ENCODE measurements around the gene BACH1. TPM values are rescaled to one million over a fixed set of nuclear protein-coding genes. Genes with fewer than 3 reads are reported as not detected.
"Not testable (repeated sequence)": the region's sequence is repeated elsewhere in the genome, so short reads cannot be mapped to it uniquely, and the experiment has no call there.

The BACH1 gene
- total and polyA plus RNA-seq, 4 donors: 12.1 to 103 (median 52.4) TPM

- H3K27me3 ChIP-seq (ENCODE audit: control insufficient read depth in 1 of 2, insufficient read depth in 2 of 2, low read length in 1 of 2); intact Hi-C loops (cut with DNase I); H3K27ac ChIP-seq (ENCODE audit: low read depth in 1 of 2, low read length in 2 of 2); H3K9me3 ChIP-seq (ENCODE audit: control insufficient read depth, low read length); ATAC-seq (ENCODE audit: low FRiP score); H3K4me1 ChIP-seq (ENCODE audit: control insufficient read depth in 1 of 2, insufficient read depth in 2 of 2, low read length in 2 of 2); H3K36me3 ChIP-seq (ENCODE audit: control insufficient read depth in 1 of 2, insufficient read depth in 2 of 2, low read length in 1 of 2); DNase-seq; H3K4me3 ChIP-seq (ENCODE audit: low read length in 2 of 2): not testable (repeated sequence)
- 91 to 94% methylated on average over 3 of the region's 3 CpGs for WGBS, 2 donors
These were observed 16.9 kb upstream of the BACH1 start for GRCh38 chr21:29281801-29282200.

- no peak overlapping the region for H3K27ac ChIP-seq (ENCODE audit: low read depth in 1 of 2, low read length in 2 of 2)
- H3K9me3 ChIP-seq (ENCODE audit: control insufficient read depth, low read length): no peaks in the 10 kb centered on the region
- ATAC-seq (ENCODE audit: low FRiP score) (no peak), DNase-seq (no peak)
- no peaks in the 10 kb centered on the region for H3K4me1 ChIP-seq (ENCODE audit: control insufficient read depth in 1 of 2, insufficient read depth in 2 of 2, low read length in 2 of 2)
- WGBS, 2 donors: 81 to 89% methylated on average over 1 of the region's 1 CpG
- H3K4me3 ChIP-seq (ENCODE audit: low read length in 2 of 2): no peak overlapping the region
- intact Hi-C loops (cut with DNase I): no loop called here
- no peaks in the 10 kb centered on the region for H3K36me3 ChIP-seq (ENCODE audit: control insufficient read depth in 1 of 2, insufficient read depth in 2 of 2, low read length in 1 of 2)
- no peaks in the 10 kb centered on the region for H3K27me3 ChIP-seq (ENCODE audit: control insufficient read depth in 1 of 2, insufficient read depth in 2 of 2, low read length in 1 of 2)
These were observed 11.3 kb upstream of the BACH1 start for GRCh38 chr21:29287383-29287782.

- ATAC-seq (ENCODE audit: low FRiP score): no peak
- 79 to 94% methylated on average over 5 of the region's 5 CpGs for WGBS, 2 donors
- H3K36me3 ChIP-seq (ENCODE audit: control insufficient read depth in 1 of 2, insufficient read depth in 2 of 2, low read length in 1 of 2): no peaks in the 10 kb centered on the region
- no peak overlapping the region for H3K27ac ChIP-seq (ENCODE audit: low read depth in 1 of 2, low read length in 2 of 2)
- H3K9me3 ChIP-seq (ENCODE audit: control insufficient read depth, low read length): no peaks in the 10 kb centered on the region
- H3K4me3 ChIP-seq (ENCODE audit: low read length in 2 of 2): no peak overlapping the region
- intact Hi-C loops (cut with DNase I): no loop called here
- no peak for DNase-seq
- no peaks in the 10 kb centered on the region for H3K27me3 ChIP-seq (ENCODE audit: control insufficient read depth in 1 of 2, insufficient read depth in 2 of 2, low read length in 1 of 2)
- H3K4me1 ChIP-seq (ENCODE audit: control insufficient read depth in 1 of 2, insufficient read depth in 2 of 2, low read length in 2 of 2): no peaks in the 10 kb centered on the region
These were observed 10.5 kb upstream of the BACH1 start for GRCh38 chr21:29288239-29288638.

GRCh38 chr21:29289317-29289716 is 9.4 kb upstream of the BACH1 start:
- Histone ChIP-seq H3K27me3 (ENCODE audit: control insufficient read depth in 1 of 2, insufficient read depth in 2 of 2, low read length in 1 of 2) (no peaks in the 10 kb centered on the region), H3K27ac (ENCODE audit: low read depth in 1 of 2, low read length in 2 of 2) (no peak overlapping the region), H3K36me3 (ENCODE audit: control insufficient read depth in 1 of 2, insufficient read depth in 2 of 2, low read length in 1 of 2) (no peaks in the 10 kb centered on the region), H3K4me1 (ENCODE audit: control insufficient read depth in 1 of 2, insufficient read depth in 2 of 2, low read length in 2 of 2) (no peaks in the 10 kb centered on the region), H3K9me3 (ENCODE audit: control insufficient read depth, low read length) (no peaks in the 10 kb centered on the region), H3K4me3 (ENCODE audit: low read length in 2 of 2) (no peak overlapping the region)
- no peak for DNase-seq
- intact Hi-C loops (cut with DNase I): no loop called here
- ATAC-seq (ENCODE audit: low FRiP score): no peak
- 44 to 47% methylated on average over 4 of the region's 4 CpGs for WGBS, 2 donors

- intact Hi-C loops (cut with DNase I): no loop called here
- 87 to 90% methylated on average over 1 of the region's 1 CpG for WGBS, 2 donors
- no peak for ATAC-seq (ENCODE audit: low FRiP score)
These were observed 8.5 kb upstream of the BACH1 start for GRCh38 chr21:29290240-29290639.

GRCh38 chr21:29293495-29293894 is 5.2 kb upstream of the BACH1 start:
- intact Hi-C loops (cut with DNase I): no loop called here
- no peak overlapping the region for H3K27ac ChIP-seq (ENCODE audit: low read depth in 1 of 2, low read length in 2 of 2)
- whole genome bisulfite sequencing, 2 donors: 94 to 97% methylated on average over 2 of the region's 2 CpGs
- ATAC-seq (ENCODE audit: low FRiP score) (no peak), DNase-seq (no peak)
- no peaks in the 10 kb centered on the region for H3K9me3 ChIP-seq (ENCODE audit: control insufficient read depth, low read length)
- H3K4me3 ChIP-seq (ENCODE audit: low read length in 2 of 2): no peak overlapping the region
- no peaks in the 10 kb centered on the region for H3K36me3 ChIP-seq (ENCODE audit: control insufficient read depth in 1 of 2, insufficient read depth in 2 of 2, low read length in 1 of 2)
- no peaks in the 10 kb centered on the region for H3K4me1 ChIP-seq (ENCODE audit: control insufficient read depth in 1 of 2, insufficient read depth in 2 of 2, low read length in 2 of 2)
- H3K27me3 ChIP-seq (ENCODE audit: control insufficient read depth in 1 of 2, insufficient read depth in 2 of 2, low read length in 1 of 2): no peaks in the 10 kb centered on the region

More at GRCh38 chr21:29290240-29290639, 8.5 kb upstream of the BACH1 start:
- Histone ChIP-seq H3K4me3 (ENCODE audit: low read length in 2 of 2) (no peak overlapping the region), H3K27me3 (ENCODE audit: control insufficient read depth in 1 of 2, insufficient read depth in 2 of 2, low read length in 1 of 2) (no peaks in the 10 kb centered on the region), H3K36me3 (ENCODE audit: control insufficient read depth in 1 of 2, insufficient read depth in 2 of 2, low read length in 1 of 2) (no peaks in the 10 kb centered on the region), H3K4me1 (ENCODE audit: control insufficient read depth in 1 of 2, insufficient read depth in 2 of 2, low read length in 2 of 2) (no peaks in the 10 kb centered on the region), H3K9me3 (ENCODE audit: control insufficient read depth, low read length) (no peaks in the 10 kb centered on the region), H3K27ac (ENCODE audit: low read depth in 1 of 2, low read length in 2 of 2) (no peak overlapping the region)
- DNase-seq: no peak

GRCh38 chr21:29295066-29295650 is 3.6 kb upstream of the BACH1 start:
- DNase-seq (no peak), ATAC-seq (ENCODE audit: low FRiP score) (no peak)
- H3K4me3 ChIP-seq (ENCODE audit: low read length in 2 of 2): no peak overlapping the region
- H3K9me3 ChIP-seq (ENCODE audit: control insufficient read depth, low read length): no peaks in the 10 kb centered on the region
- no peaks in the 10 kb centered on the region for H3K4me1 ChIP-seq (ENCODE audit: control insufficient read depth in 1 of 2, insufficient read depth in 2 of 2, low read length in 2 of 2)
- intact Hi-C loops (cut with DNase I): loop anchor here (5.0 kb wide), 2 partner anchors 133 to 203 kb away; no protein-coding TSS in a partner anchor
- H3K27me3 ChIP-seq (ENCODE audit: control insufficient read depth in 1 of 2, insufficient read depth in 2 of 2, low read length in 1 of 2): no peaks in the 10 kb centered on the region
- no peak overlapping the region for H3K27ac ChIP-seq (ENCODE audit: low read depth in 1 of 2, low read length in 2 of 2)
- no peaks in the 10 kb centered on the region for H3K36me3 ChIP-seq (ENCODE audit: control insufficient read depth in 1 of 2, insufficient read depth in 2 of 2, low read length in 1 of 2)
- WGBS, 2 donors: 93 to 96% methylated on average over 9 of the region's 9 CpGs

GRCh38 chr21:29296446-29296845 is 2.3 kb upstream of the BACH1 start:
- Histone ChIP-seq H3K27me3 (ENCODE audit: control insufficient read depth in 1 of 2, insufficient read depth in 2 of 2, low read length in 1 of 2) (no peaks in the 10 kb centered on the region), H3K27ac (ENCODE audit: low read depth in 1 of 2, low read length in 2 of 2) (no peak overlapping the region), H3K4me3 (ENCODE audit: low read length in 2 of 2) (no peak overlapping the region), H3K9me3 (ENCODE audit: control insufficient read depth, low read length) (no peaks in the 10 kb centered on the region), H3K36me3 (ENCODE audit: control insufficient read depth in 1 of 2, insufficient read depth in 2 of 2, low read length in 1 of 2) (no peaks in the 10 kb centered on the region), H3K4me1 (ENCODE audit: control insufficient read depth in 1 of 2, insufficient read depth in 2 of 2, low read length in 2 of 2) (peaks cover 0 to 2% of the 10 kb centered on the region in 2 donors)
- DNase-seq (no peak), ATAC-seq (ENCODE audit: low FRiP score) (no peak)
- intact Hi-C loops (cut with DNase I): loop anchor here (5.0 kb wide), 2 partner anchors 134 to 204 kb away; no protein-coding TSS in a partner anchor
- WGBS, 2 donors: 91 to 93% methylated on average over 3 of the region's 3 CpGs
